HG03457 (cell line): ENCODE results near the gene PKP4.
"Not testable (repeated sequence)": the region's sequence is repeated elsewhere in the genome, so short reads cannot be mapped to it uniquely, and the experiment has no call there.

Source experiments
- ATAC-seq: cut with Tn5 transposase; IDR thresholded peaks from one replicate; pipeline ENCODE4 v1.9.1; 2021; ENCODE audit warnings: moderate number of reproducible peaks; ENCODE audit not compliant: unreplicated experiment

The PKP4 gene

DNA sequence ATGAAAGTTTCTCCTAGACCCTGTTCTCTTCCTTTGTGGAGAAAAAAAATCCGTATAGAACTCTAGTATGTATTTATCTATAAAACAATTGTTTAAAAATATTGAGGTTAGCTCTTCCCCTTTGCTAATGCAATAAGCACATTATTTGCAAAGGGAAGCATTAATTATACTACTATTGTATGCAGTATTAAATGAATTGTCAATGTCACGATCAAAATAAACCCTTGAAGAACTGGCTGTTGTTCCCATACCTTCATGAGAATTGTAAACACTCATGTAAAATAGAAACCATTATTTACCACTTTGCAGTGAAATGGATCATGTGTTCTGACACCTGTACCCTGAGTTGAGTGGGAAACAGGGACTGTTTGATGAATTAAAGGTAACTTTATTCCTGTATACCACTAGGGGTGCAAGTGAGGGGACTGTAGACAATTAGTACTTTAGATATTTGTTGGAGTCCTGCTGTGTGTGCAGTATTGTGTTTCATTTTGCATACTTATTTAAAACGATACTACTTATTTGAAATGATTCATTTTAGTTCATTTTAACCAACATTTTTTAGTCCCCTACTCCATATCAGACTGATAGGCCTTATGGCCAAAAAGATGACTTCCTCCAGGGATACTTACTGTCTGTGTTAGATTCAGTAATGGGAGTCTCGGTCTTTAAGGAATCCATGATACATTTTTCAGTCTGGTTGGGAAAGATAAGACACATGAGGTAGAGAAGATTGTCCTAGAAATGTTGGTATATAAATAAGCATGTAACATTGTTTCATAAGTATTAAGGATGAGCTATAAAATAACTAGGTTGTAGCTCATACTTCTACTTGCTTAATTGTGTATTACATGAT, 7.9 kb downstream of the PKP4 start:
- ATAC-seq, result peak; percentile 67

DNA sequence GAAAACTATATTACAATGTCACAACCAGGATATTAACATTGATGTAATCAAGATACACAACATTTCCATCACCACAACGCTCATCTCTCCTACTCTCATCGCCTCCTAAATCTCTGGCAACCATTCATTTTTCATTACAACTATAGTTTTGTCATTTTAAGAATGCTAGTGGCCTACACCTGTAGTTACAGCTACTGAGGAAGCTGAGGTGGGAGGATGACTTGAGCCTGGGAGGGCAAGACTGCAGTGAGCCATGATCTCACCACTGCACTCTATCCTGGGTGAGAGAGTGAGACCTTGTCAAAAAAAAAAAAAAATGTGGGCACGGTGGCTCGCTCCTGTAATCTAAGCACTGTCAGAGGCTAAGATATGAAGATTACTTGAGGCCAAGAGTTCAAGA, 10.5 kb downstream of the PKP4 start:
- ATAC-seq, result no peak

DNA sequence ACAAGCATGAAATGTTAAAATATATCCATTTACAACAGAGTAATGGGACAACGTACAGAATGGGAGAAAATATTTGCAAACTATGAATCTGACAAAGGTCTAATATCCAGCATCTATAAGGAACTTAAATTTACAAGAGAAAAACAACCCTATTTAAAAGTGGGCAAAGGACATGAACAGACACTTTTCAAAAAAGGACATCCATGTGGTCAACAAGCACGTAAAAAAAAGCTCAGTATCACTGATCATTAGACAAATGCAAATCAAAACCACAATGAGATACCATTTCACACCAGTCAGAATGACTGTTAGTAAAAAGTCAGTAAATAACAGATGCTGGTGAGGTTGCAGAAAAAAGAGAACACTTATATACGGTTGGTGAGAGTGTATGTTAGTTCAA, 16.1 kb downstream of the PKP4 start:
- ATAC-seq, result not testable (repeated sequence)

DNA sequence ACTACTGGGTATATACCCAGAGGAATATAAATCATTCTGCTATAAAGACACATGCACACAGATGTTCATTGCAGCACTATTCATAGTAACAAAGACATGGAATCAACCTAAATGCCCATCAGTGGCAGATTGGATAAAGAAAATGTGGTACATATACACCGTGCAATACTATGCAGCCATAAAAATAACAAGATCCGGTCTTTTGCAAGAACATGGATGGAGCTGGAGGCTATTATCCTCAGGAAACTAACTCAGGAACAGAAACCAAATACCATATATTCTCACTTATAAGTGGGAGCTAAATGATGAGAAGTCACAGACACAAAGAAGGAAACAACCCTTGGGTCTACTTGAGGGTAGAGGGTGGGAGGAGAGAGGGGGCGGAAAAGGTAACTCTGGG, 16.5 kb downstream of the PKP4 start:
- not testable (repeated sequence) for ATAC-seq

DNA sequence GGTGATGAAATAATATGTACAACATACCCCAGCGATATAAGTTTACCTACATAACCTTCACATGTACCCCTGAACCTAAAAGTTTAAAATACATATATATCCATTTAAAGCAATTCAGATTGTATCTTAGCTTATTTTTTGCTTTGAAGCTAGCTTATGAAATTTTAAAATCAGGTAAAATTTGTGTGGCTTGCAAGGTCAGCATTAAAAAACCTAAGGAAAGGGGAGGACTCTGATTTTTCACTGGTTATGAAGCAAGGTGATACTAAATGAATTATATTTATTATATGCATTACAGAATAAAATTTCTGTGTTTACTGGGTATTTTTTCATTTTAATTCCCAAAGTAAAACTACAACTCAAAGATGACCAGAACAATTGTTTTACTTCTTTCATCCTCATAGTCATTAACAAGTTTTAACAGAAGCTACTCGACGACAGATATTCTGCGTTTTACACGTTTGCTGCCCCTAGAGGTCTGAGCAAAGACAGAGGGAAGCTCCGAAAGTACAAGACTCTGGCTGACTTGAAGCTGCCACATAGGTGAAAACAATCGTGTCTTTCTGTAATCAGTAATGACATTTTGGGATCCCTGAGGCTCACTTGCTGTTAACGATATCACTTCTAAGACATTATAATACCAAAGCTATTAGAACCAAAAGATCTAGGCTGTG, 17.1 kb downstream of the PKP4 start:
- no peak for ATAC-seq

DNA sequence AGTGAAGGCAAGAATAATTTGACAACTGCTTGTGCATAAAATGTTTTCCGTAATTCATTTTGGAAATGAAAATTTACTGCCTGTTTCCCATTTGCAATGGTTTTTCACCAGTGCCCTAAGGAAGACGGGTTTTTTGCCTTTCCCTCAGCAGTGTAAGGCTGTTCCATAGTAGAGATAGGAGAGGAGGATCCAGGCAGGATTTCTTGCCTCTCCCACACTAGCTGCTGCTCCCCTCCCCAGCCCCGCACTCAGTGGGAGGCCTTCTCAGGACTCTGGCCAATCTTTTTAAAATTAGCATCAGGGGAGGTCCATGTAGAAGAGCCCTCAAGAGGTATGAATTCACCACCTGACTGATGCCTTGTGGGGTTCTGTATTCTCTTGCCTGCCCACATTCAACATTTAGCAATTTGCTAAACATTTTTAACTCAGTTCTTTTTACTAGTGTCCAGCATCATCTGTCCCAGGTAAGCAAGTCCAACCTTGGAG, 17.8 kb downstream of the PKP4 start:
- not testable (repeated sequence) for ATAC-seq

DNA sequence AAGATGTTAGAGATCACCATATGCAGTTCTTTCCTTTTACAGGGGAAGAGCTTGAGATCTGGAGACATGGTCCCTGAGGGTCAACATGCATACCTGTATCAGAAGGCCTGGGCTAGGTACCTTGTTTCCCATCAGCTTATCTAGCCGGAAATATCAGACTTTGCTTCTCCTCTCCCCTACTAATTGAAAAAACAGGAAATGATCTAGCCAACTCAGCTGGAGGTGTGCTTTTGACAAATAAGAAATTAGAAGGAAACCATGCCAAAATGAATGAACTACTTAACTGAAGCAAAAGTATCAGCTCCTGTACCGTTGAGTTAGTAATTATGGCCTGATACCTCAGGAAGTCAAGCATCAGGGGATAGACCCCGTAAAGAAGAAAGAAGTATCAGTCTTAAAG, 20.4 kb downstream of the PKP4 start:
- ATAC-seq, result no peak

DNA sequence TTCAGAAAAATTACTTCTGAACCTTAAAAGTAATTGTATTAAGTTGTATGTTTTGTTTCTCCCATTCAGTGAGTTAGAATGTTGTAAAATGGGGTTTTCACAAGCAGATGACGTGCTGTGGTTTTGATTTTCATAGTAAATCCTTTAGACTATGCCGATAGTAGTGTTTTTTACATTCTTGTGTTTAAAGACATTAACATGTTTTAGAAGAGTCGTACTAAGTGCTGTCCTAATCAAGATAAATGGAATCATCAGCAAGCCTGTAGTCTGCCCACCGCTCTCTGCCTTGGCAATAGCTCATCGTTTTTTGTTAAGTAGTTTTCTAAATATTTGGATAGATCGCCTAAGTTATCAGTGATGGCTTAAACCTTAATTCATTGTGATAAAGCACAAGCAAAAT, 21.5 kb downstream of the PKP4 start:
- ATAC-seq, result no peak

DNA sequence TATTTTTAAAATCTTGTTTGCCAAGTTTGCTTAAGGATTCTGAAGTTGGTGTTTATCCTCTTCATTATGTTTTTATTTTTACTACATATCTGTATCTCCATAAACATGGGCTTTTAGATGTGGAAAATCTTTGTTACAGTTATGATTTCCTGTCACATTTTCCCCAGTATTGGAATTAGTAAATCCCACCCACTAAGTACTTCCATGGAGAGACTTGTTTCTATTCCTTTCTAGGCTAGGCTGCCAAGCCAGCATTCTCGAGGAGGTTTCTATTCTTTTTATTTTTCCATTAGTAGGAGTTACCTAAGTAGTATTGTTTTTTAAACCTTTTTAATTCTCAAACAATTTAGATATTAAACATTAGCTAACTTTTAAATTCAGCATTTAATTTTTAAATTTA, 22.1 kb downstream of the PKP4 start:
- no peak for ATAC-seq

DNA sequence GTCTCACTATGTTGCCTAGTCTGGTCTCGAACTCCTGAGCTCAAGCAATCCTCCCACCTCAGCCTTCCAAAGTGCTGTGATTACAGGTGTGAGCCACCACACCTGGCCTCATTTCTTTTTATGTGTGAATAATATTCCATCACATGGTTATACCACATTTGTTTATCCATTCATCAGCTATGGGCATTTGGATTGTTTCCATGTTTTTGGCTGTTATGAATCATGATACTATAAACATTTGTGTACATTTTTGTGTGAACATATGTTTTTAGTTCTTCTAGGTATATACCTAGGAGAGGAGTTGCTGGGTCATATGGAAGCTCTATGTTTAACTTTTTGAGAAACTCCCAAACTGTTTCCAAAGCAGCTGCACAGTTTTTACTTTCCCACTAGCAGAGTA, 24.4 kb downstream of the PKP4 start:
- no peak for ATAC-seq

DNA sequence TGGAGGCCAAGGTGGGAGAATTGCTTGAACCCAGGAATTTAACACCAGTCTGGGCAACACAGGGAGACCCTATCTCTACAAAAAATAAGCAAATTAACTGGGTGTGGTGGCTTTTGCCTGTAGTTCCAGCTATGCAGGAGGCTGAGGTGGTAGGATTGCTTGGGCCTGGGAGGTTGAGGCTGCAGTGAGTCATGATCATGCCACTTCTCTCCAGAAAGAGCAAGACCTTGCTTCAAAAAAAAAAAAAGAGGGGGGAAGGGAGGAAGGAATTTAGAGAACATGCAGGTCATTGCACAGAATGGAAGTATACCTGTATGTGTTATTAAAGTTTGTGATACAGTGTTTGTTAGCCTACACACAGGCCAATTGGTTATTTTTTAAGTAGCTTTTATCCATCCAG, 25.8 kb downstream of the PKP4 start:
- no peak for ATAC-seq

DNA sequence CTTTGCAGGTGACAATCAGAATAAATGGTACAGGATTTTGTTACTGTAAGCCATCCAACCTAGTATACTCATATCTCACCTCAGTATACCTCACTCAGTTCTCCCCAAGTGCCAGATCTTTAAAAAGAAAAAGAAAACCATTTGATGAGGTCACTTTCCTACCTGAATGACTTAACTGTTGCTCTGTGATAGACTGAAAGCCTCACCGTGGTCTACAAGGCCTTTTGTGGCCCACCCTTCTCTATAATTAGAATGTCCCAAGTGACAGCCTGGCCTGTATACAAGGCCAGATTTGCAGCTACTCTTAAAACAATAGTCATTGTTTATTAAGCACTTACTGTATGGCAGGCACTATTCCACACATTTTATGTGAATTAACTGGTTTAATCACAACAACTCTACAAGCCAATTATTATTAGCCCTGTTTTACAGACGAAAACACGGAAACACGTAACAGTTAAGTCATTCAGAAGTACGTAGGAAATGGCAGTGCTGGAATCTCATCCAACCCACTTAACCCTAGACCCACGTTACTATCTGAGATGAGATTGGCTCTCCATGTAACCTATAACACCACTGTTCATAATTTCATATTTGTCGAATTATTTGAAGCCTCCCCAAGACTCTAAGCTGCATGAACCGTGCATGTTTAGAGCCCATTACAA, 28.3 kb downstream of the PKP4 start:
- ATAC-seq, result peak; percentile 51

DNA sequence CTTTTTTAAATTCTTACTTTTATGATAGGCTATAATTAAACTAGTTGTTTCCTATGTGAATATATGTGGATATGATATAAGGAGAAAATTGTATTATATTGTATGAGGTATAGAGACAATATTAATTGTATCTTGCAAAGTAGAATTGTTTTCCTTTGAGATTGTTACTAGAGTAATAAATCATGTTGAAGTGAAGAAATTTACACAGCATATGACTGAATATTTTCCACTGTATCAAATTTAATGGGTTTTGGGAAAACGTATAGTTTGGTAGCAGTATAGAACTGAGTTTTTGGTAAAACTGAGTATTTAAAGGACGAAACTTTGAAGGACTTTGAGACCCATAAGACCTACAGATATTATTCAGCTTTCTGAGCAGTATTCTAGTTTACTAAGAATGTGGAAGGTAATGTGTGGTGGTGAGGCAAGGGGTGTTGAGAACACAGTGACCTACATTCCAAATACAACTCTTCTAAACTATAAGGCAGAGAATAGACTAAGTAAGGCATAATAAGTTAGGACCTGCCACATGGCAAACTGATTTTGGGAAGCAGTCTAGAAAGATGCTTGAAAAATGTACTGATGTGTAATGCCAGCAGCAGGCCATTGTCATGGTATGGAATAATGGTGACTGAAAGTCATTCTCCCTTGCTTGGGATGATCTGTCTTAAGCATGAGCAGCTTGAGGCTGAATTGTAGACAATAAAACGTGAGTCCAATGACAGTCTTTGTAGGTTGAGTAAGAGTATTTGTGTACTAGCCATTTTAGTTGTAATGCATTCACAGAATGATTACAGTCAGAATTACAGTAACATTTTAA, 29.6 kb downstream of the PKP4 start:
- ATAC-seq, result no peak

DNA sequence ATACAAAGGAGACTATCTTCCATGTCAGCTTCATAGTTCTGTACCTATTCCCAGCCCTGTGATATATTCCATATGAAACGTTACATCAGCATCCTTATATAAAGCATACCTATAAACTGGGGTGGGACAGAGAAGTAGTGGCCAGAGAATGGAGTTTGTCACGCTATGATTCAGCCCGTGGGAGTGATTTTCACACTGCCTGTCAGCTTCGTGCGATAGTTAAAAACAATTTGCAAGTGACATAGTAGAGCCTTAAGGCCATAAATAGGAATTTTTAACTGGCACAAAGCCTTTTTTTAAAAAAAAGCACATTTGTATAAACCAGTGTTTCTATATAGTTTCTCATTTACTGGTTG, 30.2 kb downstream of the PKP4 start:
- ATAC-seq, result no peak

DNA sequence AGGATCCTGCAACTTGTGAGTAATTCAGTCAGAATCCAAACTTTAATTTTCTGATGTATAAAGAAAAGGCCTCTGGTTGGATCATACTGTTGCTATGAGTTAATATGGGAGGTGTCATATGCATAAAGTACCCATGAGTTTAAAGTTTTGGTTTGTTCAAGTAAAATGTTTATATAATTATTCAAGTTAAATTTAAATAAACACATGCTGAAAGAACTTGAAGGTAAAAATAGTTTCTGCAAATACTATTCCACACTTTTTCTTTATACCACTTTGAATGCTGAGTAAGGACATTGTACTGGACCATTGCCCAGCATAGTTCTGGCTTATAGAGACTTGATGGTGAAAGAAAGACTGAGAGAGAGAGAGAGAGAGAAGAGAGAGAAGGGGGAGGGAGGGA, 30.7 kb downstream of the PKP4 start:
- ATAC-seq, result no peak

DNA sequence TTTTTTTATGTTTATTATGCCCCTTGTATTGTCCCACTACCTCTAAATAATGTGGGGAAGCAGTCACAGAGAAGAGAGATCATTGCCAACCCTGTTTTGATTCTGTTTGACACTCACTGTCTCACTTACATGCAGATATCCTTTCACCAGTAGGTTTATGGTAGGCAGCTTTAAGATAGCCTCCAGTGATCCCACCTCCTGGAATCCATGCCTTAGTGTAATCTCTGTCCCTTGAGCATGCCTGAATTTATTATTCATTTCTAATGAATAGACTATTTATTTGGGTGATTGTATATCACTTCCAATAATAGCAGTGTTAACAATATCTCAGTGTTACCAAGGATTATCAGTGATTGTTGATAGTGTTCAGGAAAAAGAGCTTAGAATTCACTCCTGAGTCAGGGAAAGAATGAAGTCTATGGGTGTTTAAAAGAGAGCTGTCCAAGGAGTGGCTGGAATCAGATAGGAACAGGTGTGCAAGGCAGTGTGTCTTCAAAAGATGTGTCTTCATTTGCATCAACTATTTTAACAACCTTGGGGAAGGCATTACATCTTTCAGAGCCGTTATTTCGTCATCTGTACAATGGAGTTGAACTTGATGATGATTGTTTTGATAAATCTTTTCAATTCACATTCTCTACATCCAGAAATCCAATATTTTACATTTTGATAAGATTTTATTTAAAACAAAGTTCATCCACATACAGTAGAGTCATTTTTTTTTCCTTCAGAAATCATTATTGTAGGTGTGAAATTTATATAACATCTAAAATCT, 31.9 kb downstream of the PKP4 start:
- no peak for ATAC-seq

DNA sequence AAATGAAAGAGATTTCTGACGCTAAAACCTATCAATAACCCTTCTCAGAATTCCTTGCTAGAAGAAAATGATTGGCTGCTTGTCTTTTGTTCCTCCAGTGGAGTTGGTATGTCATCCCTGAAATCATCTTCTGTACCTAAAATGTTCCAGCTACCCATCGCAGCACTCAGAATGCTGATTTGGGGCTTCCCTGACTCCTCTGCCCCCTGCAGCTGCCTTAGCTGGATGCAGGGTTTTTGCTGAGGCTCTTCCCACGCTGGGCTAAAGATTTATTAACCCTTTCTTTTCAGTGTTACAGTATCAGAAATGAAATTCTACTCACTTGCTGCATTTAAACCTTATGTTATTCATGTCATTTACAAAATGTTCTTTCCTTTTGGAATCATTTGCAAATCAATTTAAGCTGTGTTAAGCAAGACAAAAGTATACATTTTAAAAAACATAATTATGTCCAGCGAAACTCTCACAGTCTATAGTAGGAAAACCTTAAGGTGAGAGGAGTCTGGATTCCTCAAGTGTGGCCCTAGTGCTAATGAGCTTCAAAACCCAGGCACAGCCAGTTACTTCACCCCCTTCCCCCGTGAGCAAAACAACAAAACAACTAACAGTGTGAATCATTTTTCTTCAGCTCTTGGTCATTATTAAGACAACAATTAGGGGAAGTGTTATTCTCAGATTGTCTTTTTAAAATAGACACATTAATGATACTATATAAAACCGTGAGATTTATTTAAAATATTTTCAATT, 32.8 kb downstream of the PKP4 start:
- ATAC-seq, result no peak

DNA sequence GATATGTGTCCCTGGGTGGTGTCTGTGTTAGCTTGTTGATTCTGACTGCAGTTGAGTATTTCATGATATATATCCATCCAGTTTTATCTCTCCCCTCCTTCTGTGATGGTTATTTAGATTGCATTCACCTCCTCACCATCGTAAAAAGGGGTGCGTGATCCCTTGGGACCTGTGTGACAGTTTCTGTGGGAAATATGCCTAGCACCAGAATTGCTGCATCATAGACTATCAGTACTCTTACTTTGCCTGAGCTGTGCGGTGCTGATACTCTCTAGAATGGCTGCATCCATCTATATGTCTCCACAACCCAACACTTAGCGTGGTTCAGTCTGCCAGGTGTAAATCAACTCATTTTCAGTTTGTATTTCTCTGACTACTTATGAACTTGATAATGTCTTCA, 34.3 kb downstream of the PKP4 start:
- no peak for ATAC-seq

DNA sequence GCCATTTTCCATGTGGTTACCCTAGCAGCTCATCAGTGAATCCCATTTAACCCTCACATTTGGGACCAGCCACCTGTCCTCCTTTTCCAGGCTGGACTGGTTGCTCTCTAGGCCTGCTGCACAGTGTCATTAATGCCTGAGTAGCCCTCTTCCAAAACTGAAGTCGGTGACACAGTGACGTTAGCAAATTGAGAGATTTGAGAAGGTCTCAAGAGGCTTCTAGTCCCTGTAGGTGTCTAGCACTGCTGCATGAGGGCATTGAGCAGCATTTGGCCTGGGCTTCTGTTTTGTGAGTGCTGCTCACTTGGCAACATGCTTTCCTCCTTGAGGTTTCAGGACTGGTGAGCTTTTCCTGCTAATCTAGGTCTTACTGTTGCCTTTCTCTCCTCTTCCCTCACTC, 36.7 kb downstream of the PKP4 start:
- ATAC-seq, result no peak

DNA sequence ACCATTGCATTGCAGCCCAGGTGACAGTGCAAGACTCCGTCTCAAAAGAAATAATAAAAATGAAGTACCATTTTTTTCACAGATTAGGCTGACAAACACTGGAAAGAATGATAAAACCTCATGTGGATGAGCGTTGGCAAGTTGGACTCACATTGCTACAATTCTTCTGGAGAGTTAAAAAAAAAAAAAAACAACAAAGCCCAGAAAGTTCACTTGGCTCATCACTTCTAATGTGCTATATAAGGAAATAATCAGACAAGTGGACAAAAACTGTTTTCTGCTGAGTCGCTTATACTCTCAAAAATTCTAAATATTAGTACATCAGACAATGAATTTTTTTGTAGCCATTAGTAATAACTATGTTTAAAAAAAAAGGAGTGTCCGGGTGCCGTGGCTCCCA, 38.4 kb downstream of the PKP4 start:
- no peak for ATAC-seq
